ENCODE data around the gene MFAP4.
"Not testable (repeated sequence)": the region's sequence is repeated elsewhere in the genome, so short reads cannot be mapped to it uniquely, and the experiment has no call there.

MFAP4 gene

DNA sequence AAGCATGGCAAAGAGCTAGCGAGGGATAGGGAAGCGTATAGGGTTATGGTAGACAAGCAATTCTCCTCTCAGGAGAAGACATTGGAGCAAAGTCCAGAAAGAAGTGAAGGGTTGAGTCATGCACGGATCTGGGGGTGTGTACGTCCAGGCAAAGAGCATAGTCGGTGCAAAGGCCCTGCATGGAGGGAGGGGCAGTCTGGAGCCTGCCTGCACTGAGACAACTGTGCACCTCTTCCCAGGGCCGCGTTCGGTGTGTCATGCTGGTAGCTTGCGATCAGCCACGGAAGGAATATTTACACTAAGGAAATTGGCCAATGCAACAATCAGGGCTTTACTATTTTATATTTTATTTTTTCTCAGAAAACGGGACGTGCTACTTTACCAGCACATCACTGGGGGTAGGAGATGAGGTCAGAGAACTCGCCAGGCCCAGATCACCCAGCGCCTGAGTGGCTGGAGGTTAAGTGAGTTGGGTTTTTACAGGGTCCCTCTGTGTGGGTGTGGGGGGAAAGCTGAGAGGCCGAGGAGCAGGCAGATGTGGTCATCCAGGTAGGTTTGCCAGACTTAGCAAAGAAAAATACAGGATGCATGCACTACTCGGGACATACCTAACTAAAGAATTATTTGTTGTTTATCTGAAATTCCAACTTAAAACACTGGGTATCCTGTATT is 17.7 kb downstream of the MFAP4 start:
- no peak for DNase-seq

DNA sequence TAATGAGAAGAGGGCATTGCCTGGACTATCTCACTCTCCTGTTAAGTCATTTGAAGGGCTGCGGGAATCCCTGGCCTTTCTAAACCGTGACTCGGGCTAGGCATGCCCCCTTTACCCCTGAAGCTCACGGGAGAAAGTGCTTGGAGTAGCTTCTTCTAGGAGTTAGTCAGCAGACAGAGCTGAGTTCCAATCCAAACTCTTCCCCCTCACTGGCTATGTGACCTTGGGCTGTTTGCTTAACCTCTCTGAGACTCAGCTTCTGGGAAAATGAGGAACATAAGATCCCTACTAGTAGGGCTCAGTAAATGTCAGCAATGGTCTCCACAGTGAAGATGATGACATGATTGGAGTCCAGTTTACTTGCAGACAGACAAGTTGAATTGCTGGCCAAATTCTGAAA is 18.8 kb downstream of the MFAP4 start:
- DNase-seq, result no peak

- no peak for DNase-seq
These were observed 20.4 kb downstream of the MFAP4 start for GRCh38 chr17:19366637-19366972.

GRCh38 chr17:19365833-19366636 is 21.0 kb downstream of the MFAP4 start:
- DNase-seq, result no peak

DNA sequence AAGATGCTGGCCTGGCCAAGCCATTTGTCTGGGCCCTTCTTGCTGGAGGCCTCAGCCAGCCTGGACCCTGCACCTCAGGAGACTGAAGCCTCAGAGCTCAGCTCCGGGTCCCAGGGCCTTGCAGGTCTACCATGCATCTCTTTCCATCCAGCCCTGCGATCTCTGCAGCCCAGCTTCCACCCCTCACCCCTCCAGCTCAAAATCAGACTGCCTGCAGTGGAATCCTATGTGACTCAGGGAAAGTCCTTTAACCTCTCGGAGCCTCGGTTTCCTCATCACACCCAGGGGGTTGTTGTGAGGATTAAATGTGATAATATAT is 21.5 kb downstream of the MFAP4 start:
- no peak for DNase-seq

DNA sequence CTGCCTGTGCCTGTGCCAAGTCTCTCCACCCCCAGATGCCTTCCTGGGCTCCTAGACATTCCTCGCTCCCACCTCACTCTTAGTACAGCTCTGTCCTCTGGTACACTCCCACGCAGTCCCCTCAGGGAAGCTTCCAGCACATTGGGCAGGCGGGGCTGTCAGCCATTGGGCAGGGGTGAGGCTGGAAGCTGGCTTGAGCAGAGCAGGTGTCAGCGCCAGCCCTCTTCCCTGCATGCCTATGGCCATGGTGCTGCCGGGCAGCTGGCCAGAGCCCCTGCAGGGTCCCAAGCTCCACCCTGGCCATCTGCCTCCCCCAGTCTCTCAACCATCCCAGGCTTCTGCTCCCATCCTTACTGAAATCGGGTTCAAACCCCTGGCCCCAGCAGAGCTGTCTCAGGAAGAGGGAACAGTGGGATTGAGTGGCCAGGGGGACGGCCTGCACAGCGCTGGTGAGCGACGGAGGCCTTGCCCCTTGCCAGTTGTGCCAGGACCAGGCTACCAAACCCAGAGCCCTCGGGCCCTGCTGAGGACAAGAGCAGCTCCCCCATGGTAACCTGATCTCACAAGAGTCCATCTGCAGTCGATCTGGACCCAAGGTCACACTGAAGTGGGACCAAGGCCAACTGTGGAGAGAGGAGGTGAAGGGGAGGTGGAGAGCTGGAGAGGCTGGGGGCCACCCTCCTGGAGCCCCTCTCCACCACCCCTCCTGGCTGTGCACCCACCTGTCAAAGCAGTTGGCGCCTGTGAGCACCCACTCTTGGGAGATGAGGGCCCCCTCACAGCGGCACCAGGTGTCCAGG is 22.1 kb downstream of the MFAP4 start:
- no peak for DNase-seq

GRCh38 chr17:19363460-19364035 is 23.4 kb downstream of the MFAP4 start:
- DNase-seq, result no peak

DNA sequence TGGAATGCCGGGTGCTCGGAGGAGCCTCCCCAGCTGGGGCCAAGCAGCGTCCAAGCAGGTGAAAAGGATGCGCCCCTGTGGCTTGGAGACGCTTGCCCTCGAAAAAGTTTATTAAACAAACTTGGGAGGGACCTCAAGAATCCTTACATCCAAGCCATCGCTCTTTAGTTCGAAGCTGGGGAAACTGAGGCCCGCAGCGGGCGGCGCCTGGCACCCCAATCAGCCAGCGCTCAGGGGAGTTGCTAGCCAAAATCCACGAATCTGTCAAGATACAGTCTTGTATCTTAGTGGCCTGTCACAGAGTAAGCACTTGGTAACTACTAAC is 23.9 kb downstream of the MFAP4 start:
- no peak for DNase-seq

- peak; percentile 89 to 91 for DNase-seq
These were observed 24.5 kb downstream of the MFAP4 start, which contains the start of gene B9D1 for GRCh38 chr17:19362277-19363113. Gene B9D1, minus strand, starts transcription at chr17:19362723. Its CDS starts 154 bp downstream, at chr17:19362569.

GRCh38 chr17:19361944-19362276 is 25.1 kb downstream of the MFAP4 start:
- DNase-seq, result no peak

- no peak for DNase-seq
These were observed 25.7 kb downstream of the MFAP4 start for GRCh38 chr17:19361326-19361725.

DNA sequence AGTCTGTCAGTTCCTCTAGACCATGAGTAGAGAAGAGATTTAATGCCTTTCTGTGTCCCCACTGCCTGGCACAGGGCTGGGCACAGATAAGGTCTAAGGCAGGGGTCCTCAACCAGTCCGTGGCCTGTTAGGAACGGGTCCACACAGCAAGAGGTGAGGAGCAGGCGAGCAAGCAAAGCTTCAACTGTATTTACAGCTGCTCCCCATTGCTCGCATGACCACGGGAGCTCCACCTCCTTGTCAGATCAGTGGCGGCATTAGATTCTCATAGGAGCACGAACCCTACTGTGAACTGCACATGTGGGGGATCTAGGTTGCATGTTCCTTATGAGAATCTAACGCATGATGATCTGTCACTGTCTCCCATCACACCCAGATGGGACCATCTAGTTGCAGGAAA is 26.2 kb downstream of the MFAP4 start:
- DNase-seq, result no peak

DNA sequence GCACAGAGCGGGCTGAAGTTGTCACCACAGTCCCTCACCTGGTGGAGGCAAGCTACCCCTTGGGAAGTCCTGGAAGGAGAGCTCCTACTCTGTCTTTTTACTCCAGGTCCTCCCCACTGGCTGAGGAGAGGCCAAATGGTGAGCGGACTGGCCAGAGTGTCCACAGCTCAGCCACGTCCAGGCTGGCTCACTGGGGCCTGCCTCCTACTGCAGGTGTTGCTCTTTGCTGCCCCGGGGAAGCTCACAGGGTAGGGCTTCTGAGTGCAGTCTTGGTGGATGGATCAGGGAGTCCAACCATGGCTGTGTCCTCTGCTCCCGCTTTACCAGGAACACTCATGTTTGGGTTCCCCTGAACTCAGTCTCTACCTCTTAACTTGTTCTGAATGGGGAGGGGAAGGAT is 27.1 kb downstream of the MFAP4 start:
- DNase-seq, result no peak

- no peak for DNase-seq
These were observed 27.8 kb downstream of the MFAP4 start for GRCh38 chr17:19359151-19359550.

- no peak for DNase-seq
These were observed 29.2 kb downstream of the MFAP4 start for GRCh38 chr17:19357761-19358160.

GRCh38 chr17:19357351-19357750 is 29.6 kb downstream of the MFAP4 start:
- DNase-seq, result no peak

DNA sequence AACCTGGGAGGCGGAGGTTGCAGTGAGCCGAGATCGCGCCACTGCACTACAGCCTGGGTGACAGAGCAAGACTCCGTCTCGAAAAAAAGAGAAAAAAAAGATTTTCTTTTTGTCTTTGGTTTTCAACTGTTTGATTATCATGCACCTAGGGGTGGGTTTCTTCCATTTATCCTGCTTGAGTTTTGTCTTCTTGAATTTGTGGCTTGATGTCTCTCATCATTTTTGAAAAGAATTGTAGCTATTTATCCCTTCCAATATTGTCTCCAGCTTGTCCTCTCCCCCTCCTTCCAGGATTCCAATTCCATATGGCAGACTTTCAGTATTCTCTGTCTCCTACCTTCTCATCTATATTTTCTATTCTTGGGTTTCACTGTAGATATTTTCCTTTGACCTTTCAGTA is 32.2 kb downstream of the MFAP4 start:
- no peak for DNase-seq

DNA sequence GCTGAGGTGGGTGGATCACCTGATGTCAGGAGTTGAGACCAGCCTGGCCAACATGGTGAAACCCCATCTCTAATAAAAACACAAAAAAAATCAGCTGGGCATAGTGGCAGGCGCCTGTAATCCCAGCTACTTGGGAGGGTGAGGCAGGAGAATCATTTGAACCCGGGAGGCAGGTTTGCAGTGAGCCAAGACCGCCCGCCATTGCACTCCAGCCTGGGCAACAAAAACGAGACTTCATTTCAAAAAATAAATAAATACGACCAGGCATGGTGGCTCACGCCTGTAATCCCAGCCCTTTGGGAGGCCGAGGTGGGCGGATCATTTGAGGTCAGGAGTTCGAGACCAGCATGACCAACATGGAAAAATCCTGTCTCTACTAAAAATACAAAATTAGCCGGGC is 33.6 kb downstream of the MFAP4 start:
- not testable (repeated sequence) for DNase-seq

DNA sequence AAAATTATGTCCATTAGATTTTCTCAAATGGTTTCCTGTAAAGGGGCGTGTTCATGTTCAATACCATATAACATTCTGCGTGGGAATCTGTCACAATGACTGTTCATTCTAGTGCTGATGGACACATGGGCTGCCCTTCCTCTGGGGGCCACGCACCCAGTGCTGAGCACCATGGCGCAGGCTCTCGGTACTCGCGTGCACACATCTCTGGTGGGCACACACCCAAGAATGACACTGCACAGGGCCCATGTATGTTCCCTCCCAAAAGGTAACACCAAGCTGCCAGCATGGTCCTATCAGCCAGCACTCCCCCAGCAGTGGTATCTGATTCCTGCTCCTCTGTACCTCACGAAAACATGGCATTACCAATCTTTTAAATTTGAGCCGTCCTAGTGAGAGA is 38.2 kb downstream of the MFAP4 start:
- no peak for DNase-seq

GRCh38 chr17:19348081-19348650 is 38.8 kb downstream of the MFAP4 start:
- no peak for DNase-seq

DNA sequence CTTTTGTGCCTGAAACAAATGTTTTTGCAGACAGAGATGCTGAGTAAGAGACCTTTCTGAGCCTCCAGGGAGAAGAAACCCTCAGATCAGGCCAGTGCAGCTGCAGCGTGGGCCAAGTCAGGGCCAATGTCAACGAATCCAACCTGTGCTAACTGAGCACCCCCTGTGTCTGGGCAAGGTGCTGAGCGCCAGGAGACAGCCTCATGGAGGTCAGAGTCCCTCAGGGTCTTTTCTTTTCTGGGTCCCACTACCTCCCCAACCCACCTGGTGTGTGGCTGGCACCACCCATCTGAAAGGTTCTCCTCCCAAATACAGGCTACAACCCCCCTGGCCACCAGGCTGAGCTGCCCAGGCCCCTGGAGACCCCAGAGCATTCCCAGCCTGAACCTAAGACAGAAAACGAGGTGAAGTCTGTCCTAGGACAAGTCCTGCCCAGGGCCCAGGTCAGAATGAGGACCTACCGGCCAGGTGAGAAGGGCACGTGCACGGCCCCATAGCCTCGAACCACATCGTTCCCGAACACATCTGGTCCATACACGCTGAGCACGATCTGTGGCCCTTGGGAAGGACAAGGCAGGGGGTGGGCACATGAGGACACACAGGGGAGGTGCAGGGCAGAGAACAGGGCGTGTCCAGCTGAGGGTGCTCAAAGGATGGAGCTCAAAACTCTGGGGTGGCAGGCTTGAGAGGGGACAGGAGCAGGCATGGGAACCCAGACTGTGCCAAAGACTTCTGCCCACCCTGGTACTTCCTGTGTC is 39.5 kb downstream of the MFAP4 start:
- no peak for DNase-seq

Measured in stimulated activated CD4-positive, alpha-beta T cell treated with anti-CD3 and anti-CD28 coated beads, Interleukin-2, amount 100 ng/mL, for 48 hours (primary cell).